Measurements from ENCODE around the gene TAGLN2.
A peak's percentile ranks its signal among the peaks of the same experiment; 100 is the strongest.

Gene TAGLN2

DNA sequence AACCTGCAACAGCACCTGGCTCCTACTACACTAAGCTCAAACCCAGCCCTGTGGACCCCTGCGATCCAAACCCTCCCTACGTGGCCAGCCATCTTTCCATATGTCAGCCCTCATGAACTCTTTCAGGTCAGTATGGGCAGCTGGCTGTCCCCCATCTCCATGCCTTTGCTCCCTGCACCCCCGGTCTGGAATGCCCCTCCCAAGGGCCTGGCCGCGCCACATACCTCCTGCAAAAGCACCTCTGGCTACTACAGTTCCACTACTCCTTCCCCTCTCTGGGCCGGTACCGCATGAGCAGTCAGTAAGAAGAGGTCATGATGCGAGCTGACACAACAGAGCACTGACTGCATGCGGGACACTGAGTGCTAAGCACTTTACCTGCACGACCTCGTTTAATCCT is 10.0 kb upstream of the TAGLN2 start:
- no peak for ATAC-seq

DNA sequence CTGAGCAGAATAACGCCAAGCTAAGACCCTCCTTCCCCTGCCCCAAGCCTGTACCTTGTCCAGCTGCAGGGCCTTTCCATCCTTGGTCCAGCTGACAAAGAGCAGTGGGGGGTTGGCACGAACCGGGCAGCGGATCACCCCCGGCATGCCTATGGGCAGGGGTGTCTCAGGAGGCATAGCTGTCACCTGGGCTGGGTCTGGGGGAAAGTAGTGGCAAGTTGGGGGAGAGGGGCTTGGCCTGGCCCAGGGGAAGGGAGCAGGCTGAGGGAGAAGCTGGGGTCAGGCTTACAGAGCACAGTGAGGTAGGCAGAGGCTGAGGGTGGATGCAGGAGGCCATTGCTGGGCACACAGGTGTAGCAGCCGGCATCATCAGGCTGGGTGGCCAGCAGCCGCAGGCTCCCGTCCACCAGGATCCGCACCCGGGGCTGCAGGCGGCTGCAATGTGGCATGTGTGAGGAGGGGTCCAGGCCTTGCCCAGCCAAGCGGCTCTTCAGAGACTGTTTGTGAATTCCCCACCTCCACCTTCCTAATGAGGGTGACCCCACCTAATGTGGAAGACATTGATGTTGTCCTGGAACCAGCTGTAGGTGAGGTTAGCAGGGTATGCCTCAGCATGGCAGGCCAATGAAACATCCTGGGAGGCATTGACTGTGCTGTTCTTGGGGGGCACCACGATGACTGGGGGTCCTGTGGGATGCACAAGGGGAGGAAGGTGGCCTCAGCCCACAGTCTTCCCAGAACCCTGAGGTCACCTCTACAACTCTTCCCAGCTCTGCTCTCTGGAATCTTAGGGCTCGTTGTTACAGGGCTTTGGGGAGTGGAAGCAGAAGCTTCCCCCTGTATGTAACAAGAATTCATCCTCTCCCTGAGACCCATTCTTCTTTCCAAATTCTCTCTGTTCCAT is 9.1 kb upstream of the TAGLN2 start:
- no peak for ATAC-seq

DNA sequence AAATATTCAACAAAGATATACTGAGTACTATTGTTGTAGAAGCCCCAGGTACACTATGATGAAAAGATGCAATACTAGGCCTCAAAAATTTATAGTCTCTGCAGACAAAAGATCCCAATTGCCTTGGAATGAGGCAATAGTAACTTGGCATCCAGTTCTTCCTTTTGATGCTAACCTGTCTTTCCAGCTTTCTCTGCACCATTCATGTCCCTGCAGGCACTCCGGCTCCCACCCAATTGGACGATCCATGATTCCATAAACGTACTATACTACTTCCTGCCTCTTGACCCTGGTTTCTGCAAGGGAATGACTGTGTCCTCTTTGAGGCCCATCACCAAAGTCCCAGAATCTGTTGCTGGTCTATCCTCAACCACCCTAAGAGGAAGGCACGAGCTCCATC is 8.0 kb upstream of the TAGLN2 start:
- no peak for ATAC-seq

DNA sequence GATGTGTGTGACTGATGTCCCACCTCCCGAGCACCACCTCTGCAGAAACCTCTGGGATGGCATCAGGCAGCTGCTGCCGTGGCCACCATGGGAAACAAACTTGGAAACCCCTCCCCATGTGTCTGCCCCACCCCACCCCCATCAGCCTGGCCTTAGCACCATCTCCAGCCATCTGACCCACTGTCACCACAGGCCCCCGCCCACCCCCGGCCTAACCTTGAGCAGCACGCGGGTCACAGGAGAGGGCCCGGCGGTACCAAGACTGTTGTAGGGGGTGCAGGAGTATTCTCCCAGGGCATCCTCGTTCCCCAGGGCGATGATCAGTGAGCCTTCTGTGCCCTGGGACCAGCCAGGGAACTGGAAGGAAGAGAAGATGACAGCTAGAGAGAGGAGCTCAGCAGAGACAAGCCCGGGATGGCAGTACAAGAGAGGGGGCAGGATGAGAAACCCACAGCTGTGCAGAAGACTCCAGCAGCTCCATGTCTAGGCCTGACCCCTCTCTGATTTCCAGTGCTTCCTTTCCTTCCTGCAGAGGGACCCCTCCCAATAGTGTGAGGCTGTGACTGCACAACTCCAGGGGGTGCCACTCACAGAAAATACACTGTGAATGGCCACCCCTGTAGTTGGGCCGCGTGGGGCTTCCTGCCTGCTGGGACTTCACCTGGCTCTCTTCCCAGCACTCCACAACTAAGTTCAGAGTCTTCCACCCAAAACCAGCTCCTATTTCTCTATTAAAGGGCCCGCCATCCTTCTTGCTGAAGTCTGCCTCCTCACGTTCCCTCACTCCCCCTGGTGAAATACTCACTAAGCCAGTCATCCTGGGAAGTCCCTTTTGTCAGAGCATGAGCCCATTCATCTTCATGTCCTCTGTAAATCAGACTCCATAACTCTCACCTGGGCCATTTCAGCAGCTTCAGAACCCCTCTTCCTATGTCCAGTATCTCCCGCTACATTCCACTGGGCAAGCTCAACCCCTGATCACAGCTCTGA is 7.3 kb upstream of the TAGLN2 start:
- peak; percentile 32 to 34 for ATAC-seq

DNA sequence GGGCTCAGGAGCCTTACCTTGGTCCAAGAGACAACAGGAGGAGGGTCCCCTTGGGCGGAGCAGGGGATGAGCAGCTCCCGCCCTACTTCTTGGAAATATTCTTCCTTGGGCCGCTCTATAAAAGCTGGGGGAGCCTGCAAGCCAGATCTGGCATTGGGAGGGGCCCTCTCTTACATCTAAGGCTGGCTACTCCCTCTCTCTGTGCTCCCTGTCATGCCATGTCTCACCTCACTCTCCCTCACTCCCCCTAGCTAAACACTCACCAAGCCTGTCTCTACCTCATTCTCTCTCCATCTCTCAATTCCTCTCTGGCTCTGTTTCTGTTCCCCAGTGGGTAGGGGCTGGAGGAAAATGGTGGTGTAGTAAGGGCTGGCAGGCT is 6.5 kb upstream of the TAGLN2 start:
- ATAC-seq, result no peak

DNA sequence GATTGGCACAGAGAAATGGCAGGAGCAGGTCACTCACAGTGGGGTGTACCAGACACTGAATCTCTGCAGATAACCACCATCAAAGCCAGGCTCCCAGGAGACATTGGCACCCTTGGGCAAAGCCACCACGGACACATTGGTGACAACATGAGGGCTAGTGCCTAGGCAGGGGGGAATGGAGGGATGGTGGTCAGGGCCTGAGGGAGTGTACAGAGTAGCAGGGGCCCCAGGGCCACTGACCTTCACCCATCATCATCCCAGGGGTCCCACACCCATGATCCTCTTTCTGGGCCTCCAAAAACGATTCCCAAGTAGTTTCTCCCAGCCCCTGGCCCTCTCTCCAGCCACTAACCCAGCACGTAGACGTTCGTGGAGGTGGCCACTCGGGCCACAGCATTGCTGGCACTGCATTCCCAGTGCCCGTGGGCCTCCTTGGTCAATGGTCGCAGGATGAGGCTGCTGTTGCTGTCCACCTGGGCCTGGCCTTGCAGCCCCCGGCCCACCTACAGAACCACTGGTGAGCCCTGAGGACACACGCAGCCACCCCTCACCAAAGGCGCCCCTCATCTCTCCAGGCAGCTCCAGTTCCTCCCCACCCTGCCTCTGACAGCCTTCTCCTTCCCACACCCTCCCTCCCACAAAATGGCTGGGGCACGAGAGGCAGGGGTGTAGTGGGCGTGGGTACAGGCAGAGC is 5.9 kb upstream of the TAGLN2 start:
- ATAC-seq, result no peak

DNA sequence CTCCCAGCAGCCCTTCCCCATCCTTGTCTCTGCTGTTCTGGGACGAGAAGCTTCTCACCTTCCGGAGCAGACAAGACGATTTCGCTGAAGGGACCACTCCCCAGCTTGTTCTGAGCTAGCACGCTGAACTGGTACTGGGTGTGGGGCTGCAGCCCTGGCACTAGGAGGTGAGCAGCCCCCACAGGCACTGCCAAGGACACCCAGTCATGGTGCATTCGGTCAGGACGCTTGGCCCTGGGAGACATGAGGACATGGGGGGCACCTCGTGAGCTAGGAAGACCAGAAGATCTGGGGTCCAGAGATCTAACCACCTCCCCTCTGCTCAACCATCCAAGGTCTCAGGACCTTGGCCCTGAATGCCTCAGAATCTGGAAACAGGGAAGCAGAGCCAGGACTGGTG is 5.3 kb upstream of the TAGLN2 start:
- no peak for ATAC-seq

DNA sequence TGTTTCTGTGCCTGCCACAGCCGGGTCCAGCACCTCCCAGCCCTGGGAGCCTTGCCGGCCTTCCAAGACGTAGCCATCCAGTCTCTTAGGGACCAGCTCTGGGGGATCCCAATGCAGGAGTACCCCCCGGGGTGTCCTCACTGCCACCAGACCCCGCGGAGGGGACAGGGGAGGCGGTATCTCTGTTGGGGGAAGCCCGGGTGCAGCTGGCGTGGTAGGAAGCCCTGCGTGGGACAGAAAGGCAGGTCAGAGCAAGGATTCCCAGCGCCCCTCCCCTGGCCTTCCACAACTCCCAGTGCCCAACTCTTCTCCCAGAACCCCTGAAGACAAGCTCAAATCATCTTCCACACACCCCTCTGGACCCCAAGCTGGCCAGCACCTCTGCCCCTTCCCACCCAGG is 4.9 kb upstream of the TAGLN2 start:
- no peak for ATAC-seq

DNA sequence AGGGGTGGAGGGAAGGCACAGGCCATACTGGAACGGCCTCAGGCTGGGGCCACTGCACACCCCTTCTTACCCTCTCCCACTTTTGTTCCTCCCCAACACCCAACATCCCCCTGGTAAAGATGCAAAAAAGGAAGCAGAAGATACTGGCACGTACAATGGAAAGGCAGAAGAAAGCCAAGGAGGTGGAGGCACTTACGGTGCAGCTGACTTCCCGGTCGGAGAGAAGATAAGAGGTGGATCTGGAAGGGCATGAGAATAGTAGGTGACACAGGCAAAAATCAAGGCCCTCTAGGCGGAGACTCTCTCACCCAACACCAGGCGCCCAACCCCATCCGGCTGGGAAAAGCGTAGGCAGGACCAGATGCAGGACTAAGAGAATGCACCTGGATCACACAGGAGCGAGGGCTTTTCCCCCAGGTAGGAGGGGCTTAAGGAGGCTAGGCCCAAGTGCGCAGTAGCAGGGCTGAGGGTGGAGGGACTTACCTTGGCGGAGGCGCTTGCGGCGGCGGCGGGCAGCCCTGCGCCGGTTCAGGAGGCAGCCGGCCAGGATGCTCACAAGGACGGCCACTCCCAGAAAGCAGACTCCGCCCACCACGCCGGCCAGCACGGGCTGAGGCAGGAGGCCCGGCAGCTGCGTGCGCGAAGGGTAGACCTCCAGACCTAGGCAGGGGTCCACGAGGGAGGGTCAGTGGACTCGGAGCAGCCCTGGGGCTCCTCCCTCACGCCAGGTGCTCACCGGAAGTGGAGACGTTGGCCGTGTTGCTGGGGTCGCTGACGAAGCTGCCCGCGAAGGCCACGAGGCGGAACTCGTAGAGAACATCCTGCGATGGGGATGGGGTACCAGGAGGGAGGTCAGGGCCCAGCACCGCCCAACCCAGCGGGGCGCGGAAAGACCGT is 4.1 kb upstream of the TAGLN2 start:
- ATAC-seq, result no peak

DNA sequence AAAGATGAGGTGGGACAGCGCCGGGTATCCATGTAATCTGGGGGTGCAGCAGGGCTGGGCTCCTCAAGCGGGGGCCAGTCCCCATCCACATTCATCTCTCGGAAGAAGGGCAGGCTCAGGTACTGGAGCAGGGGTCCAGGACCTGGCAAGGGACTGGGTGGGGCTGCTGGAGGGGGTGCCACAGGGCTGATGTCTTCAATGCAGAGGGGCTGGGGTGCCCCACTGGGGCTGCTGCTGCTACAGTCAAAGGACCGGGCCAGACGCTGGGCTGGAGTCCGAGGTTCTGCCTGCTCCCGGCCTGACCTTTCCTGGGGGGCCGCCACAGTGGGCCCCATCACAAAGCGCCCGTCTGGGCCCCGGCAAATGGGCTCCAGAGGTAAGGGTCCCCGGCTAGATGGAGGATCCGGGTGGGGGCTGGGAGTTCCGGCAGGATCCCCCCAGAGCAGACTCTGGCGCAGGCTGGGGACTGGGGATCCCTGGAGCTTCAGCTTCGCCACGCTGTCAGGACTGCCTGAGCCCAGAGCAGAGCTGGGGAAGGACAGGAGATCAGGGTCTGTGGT is 3.3 kb upstream of the TAGLN2 start:
- no peak for ATAC-seq

DNA sequence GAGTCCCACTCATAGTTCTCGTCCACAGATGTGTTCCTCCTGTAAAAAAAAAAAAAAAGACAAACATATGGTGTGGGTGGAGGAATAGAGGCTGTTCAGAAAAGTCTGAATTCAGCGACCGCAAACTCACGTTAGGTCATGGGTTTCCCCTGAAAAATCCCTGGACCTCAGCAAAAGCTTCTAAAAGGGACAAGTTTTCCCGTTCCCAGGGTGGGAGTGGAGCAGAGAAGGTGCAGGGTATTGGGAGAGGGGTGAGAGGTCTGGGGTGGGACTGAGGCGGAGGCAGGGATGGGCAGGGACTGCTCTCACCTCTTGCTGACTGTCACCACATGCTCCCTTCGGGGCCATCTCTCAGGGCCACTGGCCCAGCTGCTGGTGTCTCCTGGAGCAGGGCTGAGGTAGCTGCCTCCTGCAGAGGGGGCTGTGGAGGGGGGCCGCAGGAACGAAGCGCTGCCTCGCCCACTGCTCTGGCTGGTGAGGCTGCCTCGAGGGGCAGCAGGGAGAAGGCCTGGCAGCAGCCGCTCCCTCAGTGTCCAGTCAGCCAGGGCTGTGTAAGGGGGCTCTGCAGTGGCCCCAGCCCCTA is 2.6 kb upstream of the TAGLN2 start:
- no peak for ATAC-seq

DNA sequence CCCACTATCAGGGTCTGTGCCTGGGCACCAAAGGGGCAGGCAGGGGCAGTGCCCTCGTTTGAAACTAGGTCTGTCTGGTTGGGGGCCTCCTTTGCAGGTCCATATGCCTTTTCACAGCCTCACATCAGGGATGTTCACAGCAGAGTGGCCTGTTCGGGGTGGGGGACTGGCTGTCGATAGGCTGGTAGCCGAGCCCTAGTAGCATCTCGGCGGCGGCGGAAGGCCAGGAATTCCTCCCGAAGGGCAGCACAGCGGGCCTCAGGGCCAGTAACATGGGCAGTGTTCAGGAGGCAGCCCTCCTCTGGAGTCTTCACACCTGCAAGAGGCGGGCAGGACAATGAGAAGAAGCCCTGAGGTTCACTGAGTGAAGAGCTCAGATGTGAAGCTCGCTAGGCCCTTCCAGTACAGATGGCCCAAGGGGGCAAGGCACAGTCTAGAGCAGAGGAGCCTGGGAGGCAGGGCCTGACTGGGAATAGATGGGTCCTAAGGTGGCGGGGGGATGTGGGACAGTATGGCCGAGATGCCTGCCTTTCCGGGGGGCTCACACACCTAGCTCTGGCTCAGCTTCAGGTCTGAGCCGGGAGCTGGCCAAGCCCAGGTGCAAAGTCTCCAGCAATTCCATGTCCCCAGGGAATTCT is 2.0 kb upstream of the TAGLN2 start:
- no peak for ATAC-seq

DNA sequence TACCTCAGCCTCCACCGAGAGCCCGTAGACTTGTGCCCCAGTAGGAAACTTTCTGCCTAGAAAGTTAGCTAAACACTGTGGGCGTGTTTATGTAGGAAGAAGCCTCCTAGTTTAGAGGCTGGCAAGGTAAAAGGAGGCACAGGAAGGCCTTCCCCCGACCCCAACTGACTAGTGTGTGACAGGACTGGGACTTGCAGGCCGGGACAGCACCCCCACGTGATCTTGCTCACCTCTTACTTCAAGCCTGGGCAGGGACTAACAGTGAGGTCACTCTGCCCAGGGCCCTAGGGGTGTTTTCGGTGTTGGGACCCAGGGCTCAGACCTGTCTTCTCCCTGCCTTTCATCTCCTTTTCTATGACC is 392 bp upstream of the TAGLN2 start:
- ATAC-seq, result peak; percentile 7 to 9

DNA sequence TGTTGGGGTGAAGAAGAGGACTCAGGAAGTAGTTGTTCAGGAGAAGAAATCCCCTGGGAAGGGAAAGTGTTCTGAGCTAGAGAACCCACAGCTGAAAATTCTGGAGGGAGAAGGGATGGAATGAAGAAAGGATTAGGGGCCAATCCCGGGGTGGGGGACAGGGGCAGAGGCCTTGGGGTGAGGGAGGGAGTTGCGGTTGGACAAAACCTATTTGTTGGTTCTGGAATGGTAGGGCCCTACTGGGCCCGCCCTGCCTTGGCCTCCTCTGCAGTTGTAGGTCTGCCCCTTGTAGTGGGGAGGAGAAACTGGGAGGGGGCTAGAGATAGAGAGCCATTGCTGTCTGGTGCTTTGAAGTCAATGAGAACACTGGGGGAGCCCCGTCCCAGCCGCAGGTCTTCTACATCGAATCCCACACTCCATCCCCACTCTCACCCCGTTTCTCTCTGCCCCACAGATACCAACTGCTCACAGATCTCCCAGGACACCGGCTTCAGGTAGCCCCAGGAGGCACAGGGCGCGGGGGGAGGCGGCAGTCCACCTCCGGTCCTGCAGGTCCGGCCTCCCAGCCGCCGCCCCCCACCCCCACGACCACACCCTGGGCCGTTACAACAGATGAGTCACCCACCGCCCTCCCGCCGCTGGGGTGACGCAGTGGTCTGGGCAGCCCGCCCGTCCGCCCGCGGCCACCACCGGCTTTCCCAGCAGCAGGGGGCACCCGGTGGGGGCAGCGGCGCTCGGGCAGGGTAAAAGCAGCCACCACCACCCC is 1.1 kb downstream of the TAGLN2 start:
- peak; percentile 23 to 24 for ATAC-seq

DNA sequence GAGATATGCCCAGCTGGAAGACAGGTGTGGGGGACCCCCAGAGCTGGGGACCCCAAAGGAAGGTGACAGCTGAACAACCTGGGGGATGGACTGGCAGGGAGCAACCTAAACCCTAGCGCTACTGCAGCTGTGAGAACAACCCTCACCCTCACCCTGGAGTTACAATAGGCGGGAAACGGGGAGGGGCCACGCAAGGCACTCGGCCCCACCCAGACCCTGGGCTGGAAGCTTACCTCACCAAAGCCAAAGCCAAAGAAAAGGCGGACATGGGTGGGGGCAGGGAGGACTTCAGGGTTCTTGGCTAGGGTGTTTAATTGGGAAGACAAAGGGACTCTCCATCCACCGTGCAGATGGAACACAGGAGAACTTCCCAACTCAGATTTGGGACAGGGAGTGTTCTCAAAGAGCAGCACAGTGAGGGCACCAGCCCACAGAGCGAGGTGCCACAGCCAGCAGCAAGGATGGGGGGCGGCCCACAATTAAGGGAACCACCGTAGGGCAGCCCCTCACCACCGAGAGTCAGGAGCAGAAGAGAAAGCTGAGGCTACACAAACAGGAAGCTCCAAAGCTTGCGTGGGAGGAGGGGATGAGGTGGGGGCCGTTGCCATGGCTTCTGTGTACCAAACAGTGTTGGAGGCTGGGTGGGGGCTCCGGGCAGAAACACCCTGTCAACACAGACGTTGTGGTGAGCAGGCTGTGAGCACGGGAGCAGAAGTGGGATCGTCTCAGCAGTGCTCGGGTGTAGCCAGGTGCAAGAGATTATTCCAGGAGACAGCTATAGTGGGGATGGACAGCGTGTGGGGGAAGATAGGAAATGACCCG is 1.9 kb downstream of the TAGLN2 start:
- peak; percentile 21 to 25 for ATAC-seq

DNA sequence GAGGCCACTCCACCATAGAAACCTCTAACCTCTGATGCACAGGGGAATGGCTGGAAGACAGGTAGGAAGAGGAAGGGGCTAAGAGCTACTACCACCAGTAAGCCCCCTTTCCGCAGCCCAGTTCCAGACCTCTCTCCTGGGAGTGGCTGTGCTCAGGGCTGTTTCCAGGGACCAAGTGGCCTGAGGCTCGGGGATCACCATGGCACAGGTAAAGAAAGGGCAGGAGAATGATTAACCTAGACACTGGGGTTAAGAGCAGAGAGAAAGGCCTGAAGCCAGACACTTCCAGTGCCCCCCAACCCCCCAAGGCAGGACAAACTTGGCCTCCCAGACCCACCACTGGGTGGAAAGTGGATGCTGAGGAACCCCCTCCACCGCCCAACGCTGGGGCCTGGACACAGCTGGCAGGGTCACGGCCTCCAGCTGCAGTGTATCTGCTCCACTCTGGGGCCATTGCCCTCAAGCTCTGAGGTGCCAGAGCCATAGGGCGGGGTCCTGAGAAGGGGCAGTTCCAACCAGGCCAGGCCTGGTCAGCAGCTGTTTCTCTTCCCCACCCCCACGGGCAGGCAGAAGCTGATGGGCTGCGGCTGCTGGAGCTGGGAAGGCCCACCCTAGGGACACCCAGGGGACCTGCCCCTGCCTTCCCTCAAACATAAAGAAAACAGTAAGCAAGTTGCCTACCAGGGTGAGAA is 2.6 kb downstream of the TAGLN2 start:
- ATAC-seq, result no peak

DNA sequence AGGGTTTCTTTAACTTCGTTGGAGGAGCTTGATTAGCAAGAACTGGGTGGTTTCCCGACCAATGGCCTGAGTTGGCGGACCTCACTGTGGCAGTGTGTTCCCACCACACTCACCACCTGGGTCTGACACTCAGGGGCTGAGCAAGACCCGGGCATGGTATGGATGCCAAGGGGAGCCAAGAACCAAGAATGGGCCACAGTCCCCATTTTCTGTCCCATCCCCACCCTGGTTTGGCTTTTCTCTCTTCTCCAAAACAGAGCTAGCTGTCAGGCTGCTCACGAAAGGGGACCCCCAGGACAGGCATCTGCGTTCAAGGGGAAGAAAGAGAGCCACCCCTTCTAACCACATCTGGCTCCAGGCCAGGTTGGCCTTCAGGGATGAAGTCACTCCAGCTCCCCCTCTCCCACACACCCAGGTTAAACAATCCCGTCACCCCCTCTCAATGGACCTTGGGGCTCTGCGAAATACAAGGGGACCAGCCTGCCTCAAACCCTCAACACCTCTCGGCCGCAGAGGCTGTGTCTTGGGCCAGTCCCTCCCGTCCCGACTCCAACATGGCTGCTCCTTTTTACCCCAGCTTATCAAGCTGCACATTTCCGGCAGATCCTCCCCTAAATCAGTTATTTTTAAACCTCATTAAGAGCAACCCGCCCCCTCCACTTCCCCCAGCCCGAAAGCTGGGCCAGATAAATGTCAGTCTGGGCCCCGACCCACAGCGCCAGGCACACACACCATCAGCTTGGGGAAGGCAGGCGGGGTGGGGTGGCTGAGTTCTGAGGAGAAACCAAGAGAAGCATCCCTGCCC is 3.4 kb downstream of the TAGLN2 start:
- ATAC-seq, result no peak

DNA sequence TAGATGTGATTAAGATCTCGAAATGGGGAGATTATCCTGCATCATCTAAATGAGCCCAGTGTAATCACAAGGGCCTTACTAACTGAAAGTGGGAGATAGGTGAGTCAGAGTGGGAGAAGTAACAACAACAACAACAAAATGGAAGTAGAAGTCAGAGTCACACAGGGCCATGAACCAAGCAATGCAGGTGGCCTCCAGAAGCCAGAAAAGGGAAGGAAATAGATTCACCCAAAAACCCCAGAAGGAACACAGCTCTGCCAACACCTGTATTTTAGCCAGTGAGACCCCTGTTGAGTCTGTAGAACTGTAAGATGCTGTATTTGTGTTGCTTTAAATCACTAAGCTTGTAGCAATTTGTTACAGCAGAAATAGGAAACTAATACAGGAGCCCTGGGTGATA is 4.1 kb downstream of the TAGLN2 start:
- ATAC-seq, result peak; percentile 3 to 5
